Cortex of kidney (tissue), 1 donor: ENCODE measurements around the gene SRSF3.

Source experiments
- DNase-seq: peaks from one replicate; lab custom pipeline; 2025; lab: John Stamatoyannopoulos, UW

The SRSF3 gene

DNA sequence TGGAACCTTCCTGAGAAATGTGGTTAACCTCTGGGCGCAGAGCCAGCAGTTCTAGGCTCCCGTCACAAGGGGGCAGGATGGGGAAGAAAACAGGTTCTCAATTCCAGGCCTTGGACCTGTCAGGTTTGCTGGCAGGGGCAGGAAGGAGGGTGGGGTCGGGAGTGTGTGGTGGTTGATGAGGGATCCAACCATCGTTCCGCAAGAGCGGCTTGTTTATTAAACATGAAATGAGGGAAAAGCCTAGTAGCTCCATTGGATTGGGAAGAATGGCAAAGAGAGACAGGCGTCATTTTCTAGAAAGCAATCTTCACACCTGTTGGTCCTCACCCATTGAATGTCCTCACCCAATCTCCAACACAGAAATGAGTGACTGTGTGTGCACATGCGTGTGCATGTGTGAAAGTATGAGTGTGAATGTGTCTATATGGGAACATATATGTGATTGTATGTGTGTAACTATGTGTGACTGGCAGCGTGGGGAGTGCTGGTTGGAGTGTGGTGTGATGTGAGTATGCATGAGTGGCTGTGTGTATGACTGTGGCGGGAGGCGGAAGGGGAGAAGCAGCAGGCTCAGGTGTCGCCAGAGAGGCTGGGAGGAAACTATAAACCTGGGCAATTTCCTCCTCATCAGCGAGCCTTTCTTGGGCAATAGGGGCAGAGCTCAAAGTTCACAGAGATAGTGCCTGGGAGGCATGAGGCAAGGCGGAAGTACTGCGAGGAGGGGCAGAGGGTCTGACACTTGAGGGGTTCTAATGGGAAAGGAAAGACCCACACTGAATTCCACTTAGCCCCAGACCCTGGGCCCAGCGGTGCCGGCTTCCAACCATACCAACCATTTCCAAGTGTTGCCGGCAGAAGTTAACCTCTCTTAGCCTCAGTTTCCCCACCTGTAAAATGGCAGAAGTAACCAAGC is 29.6 kb downstream of the SRSF3 start:
- DNase-seq = no peak

DNA sequence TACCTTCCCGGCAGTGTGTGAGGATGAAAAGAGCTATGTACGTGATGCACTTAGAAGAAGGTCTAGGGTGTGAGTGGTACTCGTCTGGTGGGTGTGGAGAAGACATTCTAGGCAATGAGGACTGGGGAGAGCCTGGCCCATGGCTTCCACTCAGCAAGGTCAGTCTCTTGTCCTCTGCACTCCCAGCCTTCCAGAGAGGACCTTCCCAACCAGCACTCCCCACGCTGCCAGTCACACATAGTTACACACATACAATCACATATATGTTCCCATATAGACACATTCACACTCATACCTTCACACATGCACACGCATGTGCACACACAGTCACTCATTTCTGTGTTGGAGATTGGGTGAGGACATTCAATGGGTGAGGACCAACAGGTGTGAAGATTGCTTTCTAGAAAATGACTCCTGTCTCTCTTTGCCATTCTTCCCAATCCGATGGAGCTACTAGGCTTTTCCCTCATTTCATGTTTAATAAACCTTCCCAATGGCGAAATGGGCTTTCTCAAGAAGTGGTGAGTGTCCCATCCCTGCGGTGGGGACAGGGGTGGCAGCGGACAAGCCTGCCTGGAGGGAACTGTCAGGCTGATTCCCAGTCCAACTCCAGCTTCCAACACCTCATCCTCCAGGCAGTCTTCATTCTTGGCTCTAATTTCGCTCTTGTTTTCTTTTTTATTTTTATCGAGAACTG is 30.4 kb downstream of the SRSF3 start:
- no peak for DNase-seq

DNA sequence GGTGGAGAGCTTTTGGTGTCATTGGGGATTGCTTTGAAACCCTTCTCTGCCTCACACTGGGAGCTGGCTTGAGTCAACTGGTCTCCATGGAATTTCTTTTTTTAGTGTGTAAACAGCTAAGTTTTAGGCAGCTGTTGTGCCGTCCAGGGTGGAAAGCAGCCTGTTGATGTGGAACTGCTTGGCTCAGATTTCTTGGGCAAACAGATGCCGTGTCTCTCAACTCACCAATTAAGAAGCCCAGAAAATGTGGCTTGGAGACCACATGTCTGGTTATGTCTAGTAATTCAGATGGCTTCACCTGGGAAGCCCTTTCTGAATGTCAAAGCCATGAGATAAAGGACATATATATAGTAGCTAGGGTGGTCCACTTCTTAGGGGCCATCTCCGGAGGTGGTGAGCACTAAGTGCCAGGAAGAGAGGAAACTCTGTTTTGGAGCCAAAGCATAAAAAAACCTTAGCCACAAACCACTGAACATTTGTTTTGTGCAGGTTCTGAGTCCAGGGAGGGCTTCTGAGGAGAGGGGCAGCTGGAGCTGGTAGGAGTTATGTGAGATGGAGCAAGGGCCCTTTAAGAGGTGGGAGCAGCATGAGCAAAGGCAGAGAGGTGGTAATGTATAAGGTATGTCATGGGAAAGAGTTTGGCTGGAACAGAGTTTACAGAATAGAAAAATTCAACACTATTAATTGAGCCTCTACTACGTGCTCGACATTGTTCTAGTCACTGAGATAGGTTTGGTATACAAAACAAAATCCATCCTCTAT is 31.2 kb downstream of the SRSF3 start:
- DNase-seq = no peak

DNA sequence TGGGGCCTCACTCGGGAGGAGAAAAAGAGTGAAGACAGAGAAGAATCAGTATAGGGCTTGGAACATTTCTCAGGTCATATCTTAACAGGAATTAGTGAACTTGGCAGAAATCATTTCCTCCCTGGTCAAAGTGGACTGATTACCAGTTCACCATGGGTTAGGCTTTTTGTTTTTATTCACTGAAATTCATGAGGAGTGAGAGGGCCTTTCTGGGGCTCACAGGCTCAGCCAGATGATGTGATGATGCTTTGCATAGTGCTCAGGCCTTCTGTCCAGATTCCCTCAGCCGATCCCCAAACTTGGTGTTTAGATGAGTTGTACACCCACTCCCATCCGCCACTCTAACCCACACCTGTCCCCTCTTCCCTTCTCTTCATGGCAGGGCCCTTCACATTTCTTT is 32.5 kb downstream of the SRSF3 start:
- DNase-seq = no peak

DNA sequence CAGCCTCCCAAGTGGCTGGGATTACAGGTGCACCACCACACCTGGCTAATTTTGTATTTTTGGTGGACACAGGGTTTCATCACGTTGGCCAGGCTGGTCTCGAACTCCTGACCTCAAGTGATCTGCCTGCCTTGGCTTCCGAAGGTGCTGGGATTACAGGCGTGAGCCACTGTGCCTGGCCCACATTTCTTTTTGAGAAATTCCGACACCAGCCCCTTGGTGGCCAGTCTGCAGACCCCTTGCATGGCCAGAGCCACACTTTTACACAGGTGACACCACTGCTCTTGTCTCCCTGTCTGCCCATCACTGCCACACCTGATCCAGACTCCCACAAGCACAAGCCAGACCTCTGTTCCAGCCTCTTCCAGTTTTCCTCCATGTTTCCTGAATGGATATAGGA is 33.0 kb downstream of the SRSF3 start:
- no peak for DNase-seq

DNA sequence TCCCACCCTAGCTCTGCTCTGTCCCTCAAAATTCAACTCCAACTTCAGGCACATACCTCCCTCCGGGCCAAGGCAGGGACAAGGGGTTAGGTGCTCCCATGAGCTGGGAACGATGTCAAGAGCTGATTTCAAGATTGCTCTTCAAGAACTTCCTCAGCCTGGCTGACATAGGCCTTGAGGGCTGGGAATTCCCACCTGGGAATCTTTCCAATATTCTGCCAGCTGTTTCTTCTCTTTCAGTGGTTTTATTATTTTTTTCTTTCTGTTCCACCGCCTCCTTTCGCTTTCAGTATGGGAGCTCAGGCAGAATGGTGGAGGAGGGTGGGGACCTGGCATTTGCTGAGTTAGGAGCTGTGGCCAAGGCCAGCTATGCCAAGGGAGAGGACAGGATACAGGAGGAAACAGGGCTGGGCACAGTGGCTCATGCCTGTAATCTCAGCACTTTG is 33.7 kb downstream of the SRSF3 start:
- DNase-seq = no peak

DNA sequence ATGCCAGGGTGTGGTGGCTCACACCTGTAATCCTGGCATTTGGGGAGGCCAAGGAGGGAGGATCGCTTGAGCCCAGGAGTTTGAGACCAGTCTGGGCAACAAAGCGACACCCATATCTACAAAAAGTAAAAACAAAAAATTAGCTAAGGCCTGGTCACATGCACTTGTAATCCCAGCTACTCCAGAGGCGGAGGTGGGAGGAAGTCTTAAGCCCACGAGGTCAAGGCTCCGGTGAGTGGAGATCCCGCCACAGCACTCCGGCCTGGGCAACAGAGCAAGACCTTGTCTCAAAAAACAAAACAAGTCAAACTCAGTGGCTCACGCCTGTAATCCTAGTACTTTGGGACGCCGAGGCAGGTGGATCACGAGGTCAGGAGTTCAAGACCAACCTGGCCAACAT is 35.6 kb downstream of the SRSF3 start:
- DNase-seq = no peak

DNA sequence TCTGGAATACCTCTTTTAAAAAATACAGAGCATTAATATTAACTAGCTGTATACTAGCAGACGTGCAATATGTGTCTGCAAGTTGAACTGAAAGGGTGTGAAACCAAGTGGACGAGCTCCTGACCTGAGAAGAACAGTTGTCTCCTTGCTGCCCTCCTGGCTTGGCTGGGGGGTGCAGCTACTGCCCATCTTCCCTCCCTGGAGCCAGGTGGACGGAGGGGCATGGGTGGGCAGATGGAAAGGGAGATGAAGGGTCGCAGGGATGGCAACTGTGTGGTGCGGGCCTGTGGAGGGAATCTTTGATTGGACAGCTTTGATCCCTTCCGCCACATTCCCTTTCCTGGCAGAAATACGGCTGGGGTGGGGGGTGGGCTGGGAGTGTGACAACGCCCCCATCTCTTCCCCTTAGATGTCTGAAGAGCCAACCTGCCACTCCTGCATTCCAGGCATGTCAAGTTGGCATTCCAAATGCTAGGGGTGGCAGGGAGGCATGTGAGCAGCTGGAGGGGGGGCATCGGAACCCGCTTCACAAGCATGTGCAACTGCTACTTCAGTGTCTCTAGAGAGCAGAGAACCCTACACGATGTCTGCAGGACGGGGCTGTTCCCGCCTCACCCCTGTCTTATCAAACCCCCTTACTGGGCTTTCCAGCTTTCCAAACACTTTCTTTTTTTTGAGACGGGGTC is 37.3 kb downstream of the SRSF3 start:
- no peak for DNase-seq

DNA sequence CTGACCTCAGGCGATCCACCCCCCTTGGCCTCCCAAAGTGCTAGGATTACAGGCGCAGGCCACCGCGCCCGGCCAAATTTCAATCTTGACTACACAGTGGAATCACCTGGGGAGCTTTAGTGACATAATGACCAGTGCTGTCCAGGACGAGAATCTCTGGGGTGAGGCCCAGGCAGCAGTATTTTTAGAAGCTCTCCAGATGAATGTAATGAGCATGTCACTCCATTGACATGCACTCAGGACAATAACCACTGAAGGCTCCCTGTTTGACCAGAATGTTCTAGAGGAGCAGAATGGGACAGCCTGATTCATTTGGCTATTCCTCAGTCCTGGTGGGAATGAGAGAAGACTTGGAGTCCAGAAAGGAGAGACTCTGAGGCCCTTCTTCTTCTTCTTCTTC is 39.2 kb downstream of the SRSF3 start:
- DNase-seq = no peak

DNA sequence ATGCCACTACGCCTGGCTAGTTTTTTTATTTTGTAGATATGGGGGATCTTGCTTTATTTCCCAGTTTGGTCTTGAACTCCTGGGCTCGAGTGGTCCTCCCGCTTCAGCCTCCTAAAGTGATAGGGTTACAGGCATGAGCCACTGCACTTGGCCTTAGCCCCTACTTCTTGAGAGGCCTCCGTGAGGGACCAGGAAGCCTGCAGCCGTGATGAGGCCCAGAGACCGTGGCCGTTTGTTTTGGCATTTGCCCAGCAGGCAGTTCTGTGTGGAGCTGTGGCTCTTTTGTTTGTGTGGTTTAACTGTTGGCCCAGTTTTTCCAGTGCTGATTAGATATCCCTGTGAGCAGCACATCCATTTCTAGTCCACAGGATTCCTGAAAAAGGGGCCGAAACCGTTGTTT is 39.8 kb downstream of the SRSF3 start:
- no peak for DNase-seq

DNA sequence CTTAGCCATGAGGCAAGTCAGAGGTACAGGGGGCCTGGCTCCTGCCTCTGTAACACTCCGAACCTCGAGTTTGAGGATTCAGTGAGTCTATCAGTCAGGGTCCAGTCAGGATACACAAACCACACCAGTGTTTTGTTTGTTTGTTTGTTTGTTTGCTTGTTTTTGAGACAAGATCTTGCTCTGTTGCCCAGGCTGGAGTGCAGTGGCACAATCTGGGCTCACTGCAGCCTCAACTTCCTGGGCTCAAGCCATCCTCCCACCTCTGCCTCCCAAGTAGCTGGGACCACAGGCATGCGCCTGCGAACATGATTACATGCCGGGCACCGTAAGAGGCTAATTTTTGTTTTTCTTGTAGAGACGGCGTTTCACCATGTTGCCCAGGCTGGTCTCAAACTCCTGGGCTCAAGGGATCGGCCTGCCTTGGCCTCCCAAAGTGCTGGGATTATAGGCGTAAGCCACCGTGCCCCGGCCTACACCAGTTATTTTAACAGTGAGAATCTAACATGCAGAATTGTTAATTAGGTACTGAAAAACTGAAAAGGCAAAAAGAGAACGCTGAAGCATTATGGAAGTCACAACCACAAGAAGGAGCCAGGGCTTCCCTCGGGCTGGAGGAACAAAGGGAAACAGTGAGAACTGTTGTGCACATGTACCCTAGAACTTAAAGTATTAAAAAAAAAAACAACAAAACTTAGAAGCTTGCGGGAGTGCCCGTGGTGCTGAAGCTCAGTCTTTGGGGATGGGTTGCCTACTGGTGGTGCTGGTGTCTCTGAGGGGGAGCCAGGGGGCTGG is 40.4 kb downstream of the SRSF3 start:
- no peak for DNase-seq

DNA sequence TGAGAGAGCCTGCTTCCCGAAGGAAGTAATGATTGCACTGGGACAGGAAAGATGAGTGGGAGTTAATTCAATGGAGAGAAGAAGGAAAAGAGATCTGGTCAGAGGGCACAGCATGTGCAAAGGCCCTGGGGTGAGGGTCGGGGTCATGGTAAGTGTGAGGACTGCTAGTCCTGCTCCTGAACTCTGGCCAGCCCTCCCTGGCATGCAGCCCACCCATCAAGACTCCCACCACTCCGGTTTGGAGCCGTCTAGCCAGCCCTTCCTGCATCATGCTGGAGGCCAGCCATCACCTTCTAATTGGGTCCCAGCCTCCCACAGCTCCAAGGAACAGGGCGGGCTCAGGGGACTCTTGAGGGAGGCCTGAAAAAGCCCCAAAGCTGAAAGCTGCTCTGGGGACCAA is 42.1 kb downstream of the SRSF3 start:
- DNase-seq = no peak

DNA sequence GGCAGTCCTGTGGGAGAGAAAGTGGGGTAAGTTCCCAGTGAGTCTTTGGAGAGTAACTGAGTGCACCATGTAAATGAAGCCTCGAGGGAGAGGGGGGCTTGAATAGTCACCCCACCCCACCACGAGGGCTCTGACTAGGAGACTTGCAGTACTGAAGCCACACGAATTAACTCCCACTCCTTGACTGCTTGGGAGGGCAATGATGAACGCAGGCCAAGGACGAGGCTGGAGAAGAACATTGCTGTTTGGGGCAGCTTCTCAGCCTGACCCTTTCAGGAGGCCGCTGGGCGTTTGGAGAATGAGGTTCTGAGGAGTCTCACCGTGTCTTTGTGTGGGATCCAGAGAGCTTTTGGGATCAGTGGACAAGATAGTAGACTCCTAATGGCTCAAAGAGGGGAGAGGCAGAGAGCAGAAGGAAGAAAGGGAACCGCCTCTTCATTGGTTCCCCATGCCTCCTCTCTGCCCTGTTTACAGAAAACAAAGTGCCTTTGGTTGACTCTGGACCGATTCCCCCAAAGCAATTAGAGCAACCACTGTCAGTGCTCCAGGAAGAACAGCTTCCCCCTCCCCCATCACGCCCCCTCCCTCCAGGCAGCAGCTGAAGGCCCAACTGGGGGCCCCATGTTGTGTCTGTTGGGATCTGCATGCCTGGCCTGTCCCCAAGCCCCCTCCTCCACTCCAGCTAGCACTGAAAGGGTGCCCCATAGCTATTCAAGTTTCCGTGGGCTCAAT is 42.7 kb downstream of the SRSF3 start:
- DNase-seq = no peak

DNA sequence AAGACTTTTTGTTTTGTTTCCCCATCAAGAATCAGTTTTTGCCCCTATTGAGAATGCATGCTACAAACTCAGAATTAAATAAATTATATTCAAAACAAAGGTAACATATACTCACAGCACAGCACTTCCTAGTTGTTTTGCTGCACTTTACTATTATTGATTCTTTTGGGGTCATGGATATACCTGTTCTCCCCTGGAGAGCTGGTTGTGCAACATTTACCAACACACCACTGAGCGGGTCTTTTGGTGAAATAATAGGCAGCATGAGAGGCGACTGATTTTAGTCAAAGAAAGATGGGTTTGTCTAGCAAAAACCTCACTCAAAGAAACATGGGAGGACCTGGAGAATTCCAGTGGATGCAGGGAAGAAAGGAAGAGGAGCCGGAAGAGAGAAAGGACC is 44.4 kb downstream of the SRSF3 start:
- no peak for DNase-seq

DNA sequence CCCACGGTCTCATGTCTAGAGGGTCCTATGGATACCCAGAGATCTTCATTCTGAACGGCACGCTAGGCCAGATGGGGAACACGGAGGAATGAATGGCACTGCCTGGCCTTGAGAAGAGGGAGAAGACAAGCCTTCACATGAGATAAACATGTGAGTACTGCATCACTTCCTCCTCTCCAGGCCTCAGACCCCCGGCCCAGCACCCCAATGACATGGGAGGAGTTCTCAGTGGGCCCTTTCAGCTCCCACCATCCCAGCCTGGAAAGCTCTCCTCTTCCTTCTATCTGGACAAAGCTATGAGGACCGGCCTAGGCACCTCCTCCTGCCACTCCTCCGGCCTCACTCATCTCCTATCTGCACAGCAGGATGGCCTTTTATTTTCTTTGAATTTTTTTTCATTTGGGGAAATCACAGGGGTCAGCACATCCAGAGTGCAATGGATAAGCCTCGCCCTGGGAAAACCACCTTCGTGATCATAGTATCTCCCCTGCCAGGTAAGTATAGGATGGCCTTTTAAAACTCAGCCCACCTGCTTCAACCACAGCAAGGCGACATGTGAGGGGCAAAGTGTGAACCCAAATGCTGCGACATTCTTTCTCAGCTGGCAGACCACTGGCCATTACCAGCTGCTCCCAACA is 45.1 kb downstream of the SRSF3 start:
- no peak for DNase-seq

DNA sequence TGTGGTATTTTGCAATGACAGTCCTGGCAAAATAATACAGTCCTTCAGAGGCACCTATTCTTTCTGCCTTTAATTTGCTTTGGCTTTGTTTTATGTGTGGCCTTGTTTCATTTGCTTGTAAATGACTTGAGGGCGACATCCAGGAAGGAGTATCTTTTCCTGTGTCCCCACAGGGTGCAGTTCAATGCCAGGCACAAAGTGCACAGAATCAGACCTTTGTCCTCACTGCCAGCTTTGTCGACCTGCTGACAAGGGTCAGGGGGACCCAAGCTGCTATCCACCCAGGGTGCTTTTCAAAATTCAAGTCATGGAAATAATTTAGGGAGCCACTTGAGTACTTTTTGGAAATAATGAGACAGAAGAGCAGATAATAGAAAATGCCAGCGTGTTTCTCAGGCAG is 47.4 kb downstream of the SRSF3 start:
- no peak for DNase-seq

DNA sequence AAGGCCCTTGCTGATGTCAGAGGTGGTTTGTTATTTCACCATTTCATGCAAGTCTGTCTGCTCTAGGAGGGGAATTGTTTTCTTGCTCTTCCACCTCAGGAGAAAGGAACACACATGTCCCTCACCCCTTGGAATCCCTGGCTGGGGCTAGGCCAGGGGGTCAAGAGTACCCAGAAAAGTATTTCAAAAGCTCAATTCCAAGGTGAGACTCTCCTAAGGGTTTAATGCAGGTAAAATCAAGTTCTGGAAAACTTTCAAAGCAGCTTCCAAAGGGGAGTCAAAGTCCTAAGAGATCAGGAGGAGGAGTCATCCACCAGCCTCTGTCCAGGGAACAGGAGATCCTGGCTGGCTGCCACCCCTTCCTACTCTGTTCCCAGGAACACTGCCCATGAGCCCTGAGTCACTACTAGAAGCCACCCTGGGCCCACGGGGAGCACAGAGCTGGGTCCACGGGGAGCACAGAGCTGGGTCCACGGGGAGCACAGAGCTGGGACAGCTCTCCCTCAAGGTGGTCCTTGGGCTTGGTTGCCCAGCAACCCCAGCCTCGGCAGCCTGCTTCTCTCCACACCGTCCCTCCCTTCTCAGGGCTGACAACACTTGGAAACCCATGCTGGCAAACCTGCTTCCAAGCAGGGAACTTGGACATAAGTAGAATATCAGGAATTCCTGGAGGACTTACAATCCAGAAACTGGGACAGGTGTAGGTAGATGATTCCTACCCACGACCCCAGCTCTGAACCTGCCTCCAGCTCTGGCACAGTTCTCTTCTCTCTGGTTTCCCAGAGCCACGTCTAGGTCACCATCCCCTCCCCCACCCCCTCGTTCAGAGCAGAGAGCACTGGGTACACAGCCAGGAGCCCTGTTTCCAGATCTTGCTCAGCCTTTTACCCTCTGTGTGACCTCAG is 49.0 kb downstream of the SRSF3 start:
- DNase-seq = no peak

DNA sequence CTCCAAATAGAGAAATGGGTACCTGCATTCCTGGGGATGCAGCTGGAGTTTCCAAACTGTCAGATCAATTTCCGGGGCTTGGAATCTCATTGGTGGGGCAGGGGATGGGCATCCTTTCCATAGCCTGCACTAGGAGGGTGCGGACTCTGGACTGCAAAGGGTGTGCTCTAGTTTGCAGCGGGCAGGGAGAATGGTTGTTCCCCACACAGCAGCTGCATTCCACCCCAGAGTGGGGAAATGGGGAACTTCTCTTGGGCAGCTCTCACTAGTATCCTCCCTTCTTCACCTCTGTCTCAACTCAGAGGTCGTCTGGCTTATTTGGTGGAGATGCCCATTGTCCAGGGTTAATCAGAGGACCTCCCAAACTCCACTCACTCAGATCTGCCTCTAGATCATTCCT is 49.8 kb downstream of the SRSF3 start:
- no peak for DNase-seq

DNA sequence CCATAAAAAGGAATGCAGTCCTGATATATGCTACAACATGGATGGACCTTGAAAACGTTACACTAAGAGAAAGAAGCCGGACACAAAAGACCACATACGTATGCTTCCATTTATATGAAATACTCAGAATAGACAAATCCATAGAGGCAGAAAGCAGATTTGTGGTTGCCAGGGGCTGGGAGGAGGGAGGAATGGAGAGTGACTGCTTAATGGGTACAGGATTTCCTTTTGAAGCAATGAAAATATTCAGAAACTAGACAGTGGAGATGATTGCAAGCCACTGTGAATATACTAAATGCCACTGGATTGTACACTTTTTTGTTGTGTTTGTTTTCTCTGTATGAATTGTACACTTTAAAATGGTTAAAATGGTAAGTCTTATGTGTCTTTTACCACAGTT is 54.9 kb downstream of the SRSF3 start:
- no peak for DNase-seq
